ENCODE data around the gene TEX54. TPM values are rescaled to one million over a fixed set of nuclear protein-coding genes. Genes with fewer than 3 reads are reported as not detected.
A peak's percentile ranks its signal among the peaks of the same experiment; 100 is the strongest.
"Not testable (repeated sequence)": the region's sequence is repeated elsewhere in the genome, so short reads cannot be mapped to it uniquely, and the experiment has no call there.

Gene TEX54
- total RNA-seq, 3 donors from 2014 or later, result 1.6 TPM; not detected in 2

GRCh38 chr11:62842171-62842741, 9.6 kb upstream of the TEX54 start:
- no peak for TF ChIP-seq CTCF (IDR thresholded peaks at IDR 0.05)
- no peak for TF ChIP-seq POLR2A (IDR thresholded peaks at IDR 0.05)
- no peak for TF ChIP-seq POLR2AphosphoS5 (IDR thresholded peaks at IDR 0.05)
- peaks cover 0 to 7% of the 10 kb centered on the region in 2 donors for H3K4me1 ChIP-seq
- H3K36me3 ChIP-seq, result no peaks in the 10 kb centered on the region
- peak overlapping the region; percentile 51 to 99 (median 91) for H3K4me3 ChIP-seq
- peak overlapping the region; percentile 96 to 99 for H3K27ac ChIP-seq
- H3K9me3 ChIP-seq, result no peaks in the 10 kb centered on the region
- intact Hi-C loops (cut with DNase I; ENCODE audit: low total_unique reads), result no loop called here
- H3K27me3 ChIP-seq, result no peaks in the 10 kb centered on the region
- peak in 1 of 2 donors; percentile 32 for DNase-seq (ENCODE audit: low spot score in 2 of 2)

GRCh38 chr11:62841361-62842170, 8.9 kb upstream of the TEX54 start:
- TF ChIP-seq POLR2A (IDR thresholded peaks at IDR 0.05), result peak; percentile 100
- peak in 1 of 3 donors; percentile 15 for TF ChIP-seq CTCF (IDR thresholded peaks at IDR 0.05)
- TF ChIP-seq POLR2AphosphoS5 (IDR thresholded peaks at IDR 0.05), result peak; percentile 98 to 100 (median 100)
- DNase-seq (ENCODE audit: low spot score in 2 of 2), result peak; percentile 81 to 91

GRCh38 chr11:62840721-62841360, 8.2 kb upstream of the TEX54 start:
- H3K4me1 ChIP-seq; H3K27me3 ChIP-seq; H3K9me3 ChIP-seq; H3K36me3 ChIP-seq; intact Hi-C loops (cut with DNase I; ENCODE audit: low total_unique reads): not testable (repeated sequence)
- DNase-seq (ENCODE audit: low spot score in 2 of 2), result peak; percentile 65 to 74
- peak overlapping the region; percentile 96 to 99 for H3K27ac ChIP-seq
- H3K4me3 ChIP-seq, result peak overlapping the region; percentile 68 to 99 (median 91)
- TF ChIP-seq POLR2AphosphoS5 (IDR thresholded peaks at IDR 0.05), result peak in 1 of 3 donors; percentile 49

More at GRCh38 chr11:62841361-62842170, 8.9 kb upstream of the TEX54 start:
- Histone ChIP-seq H3K4me3 (peak overlapping the region; percentile 68 to 99 (median 91)), H3K36me3 (no peaks in the 10 kb centered on the region), H3K4me1 (peaks cover 0 to 7% of the 10 kb centered on the region in 2 donors), H3K27me3 (no peaks in the 10 kb centered on the region), H3K9me3 (no peaks in the 10 kb centered on the region), H3K27ac (peak overlapping the region; percentile 96 to 99)
- intact Hi-C loops (cut with DNase I; ENCODE audit: low total_unique reads), result no loop called here

GRCh38 chr11:62839050-62839945, 6.7 kb upstream of the TEX54 start, which contains the start of gene WDR74:
WDR74 (minus strand) TSS chr11:62839590; CDS start chr11:62839570, 20 bp downstream.
- peak within 1 kb of the TSS; percentile 96 to 99 for H3K27ac ChIP-seq
- TF ChIP-seq POLR2AphosphoS5 (IDR thresholded peaks at IDR 0.05), result peak; percentile 92 to 99 (median 98)
- TF ChIP-seq POLR2A (IDR thresholded peaks at IDR 0.05), result peak; percentile 85
- TF ChIP-seq CTCF (IDR thresholded peaks at IDR 0.05), result no peak
- H3K4me1 ChIP-seq, result peaks cover 0 to 7% of the 10 kb centered on the region in 2 donors
- intact Hi-C loops (cut with DNase I; ENCODE audit: low total_unique reads), result loop anchor here (10.0 kb wide), 1 partner anchor 54 kb away; the partner anchor contains the start of gene TMEM179B
- H3K27me3 ChIP-seq, result no peaks in the 10 kb centered on the region
- H3K4me3 ChIP-seq, result peak within 1 kb of the TSS; percentile 68 to 99 (median 91)
- H3K36me3 ChIP-seq, result no peaks in the 10 kb centered on the region
- H3K9me3 ChIP-seq, result no peaks in the 10 kb centered on the region
- DNase-seq (ENCODE audit: low spot score in 2 of 2), result peak; percentile 86 to 90

- no peaks in the 10 kb centered on the region for H3K9me3 ChIP-seq
- no peak overlapping the region for H3K27ac ChIP-seq
- H3K4me1 ChIP-seq, result peaks cover 4 to 13% of the 10 kb centered on the region in 2 donors
- no peaks in the 10 kb centered on the region for H3K36me3 ChIP-seq
- no peak for TF ChIP-seq POLR2AphosphoS5 (IDR thresholded peaks at IDR 0.05)
- no peak for TF ChIP-seq CTCF (IDR thresholded peaks at IDR 0.05)
- no peak for TF ChIP-seq POLR2A (IDR thresholded peaks at IDR 0.05)
- intact Hi-C loops (cut with DNase I; ENCODE audit: low total_unique reads), result loop anchor here (10.0 kb wide), 1 partner anchor 51 kb away; the partner anchor contains the start of gene TMEM179B
- H3K4me3 ChIP-seq, result no peak overlapping the region
- no peaks in the 10 kb centered on the region for H3K27me3 ChIP-seq
- DNase-seq (ENCODE audit: low spot score in 2 of 2), result no peak
These were observed 2.7 kb upstream of the TEX54 start for GRCh38 chr11:62835336-62835735.

All from breast epithelium (tissue), 4 donors.